ENCODE results near the gene CLIC3.

CLIC3 gene

GRCh38 chr9:136950656-136951276 is 45.6 kb downstream of the CLIC3 start:
- no peak for DNase-seq

GRCh38 chr9:136949817-136950655 is 46.3 kb downstream of the CLIC3 start:
- peak; percentile 76 for DNase-seq

- DNase-seq, result no peak
These were observed 47.0 kb downstream of the CLIC3 start for GRCh38 chr9:136949239-136949816.

GRCh38 chr9:136947955-136948510 is 48.3 kb downstream of the CLIC3 start:
- no peak for DNase-seq

GRCh38 chr9:136947028-136947891 is 49.1 kb downstream of the CLIC3 start:
- DNase-seq, result no peak

GRCh38 chr9:136946228-136947027 is 49.9 kb downstream of the CLIC3 start:
- DNase-seq, result no peak

- no peak for DNase-seq
These were observed 50.8 kb downstream of the CLIC3 start for GRCh38 chr9:136945333-136946227.
